Endometrial microvascular endothelial cells (primary cell): ENCODE measurements around the gene RNF224. TPM values are rescaled to one million over a fixed set of nuclear protein-coding genes. Genes with fewer than 3 reads are reported as not detected.

ENCODE experiments used
- in situ Hi-C: cut with HindIII; loops from 2 replicates; pipeline ENCODE4 v1.10.0; 2017; ENCODE audit warnings: low sequenced_read_pairs, low pct_unique_long_range_greater_than_20kb; ENCODE audit errors: inconsistent ontology term
- total RNA-seq: library from RNA; depleted of rRNA; stranded (reverse); fragments of >200 nt; gene quantifications from one replicate; pipeline ENCODE4 v1.2.3, GENCODE V29; 2015; ENCODE audit errors: inconsistent ontology term

RNF224 gene
- total RNA-seq, result not detected

- in situ Hi-C loops, result no loop called here
Measured at GRCh38 chr9:137227054-137227852, at the start of gene RNF224. TSS of gene RNF224 (plus strand) at chr9:137227502. CDS start at chr9:137228336, 834 bp downstream.

- in situ Hi-C loops, result no loop called here
Measured at GRCh38 chr9:137178201-137178938, 48.9 kb upstream of the RNF224 start.

DNA sequence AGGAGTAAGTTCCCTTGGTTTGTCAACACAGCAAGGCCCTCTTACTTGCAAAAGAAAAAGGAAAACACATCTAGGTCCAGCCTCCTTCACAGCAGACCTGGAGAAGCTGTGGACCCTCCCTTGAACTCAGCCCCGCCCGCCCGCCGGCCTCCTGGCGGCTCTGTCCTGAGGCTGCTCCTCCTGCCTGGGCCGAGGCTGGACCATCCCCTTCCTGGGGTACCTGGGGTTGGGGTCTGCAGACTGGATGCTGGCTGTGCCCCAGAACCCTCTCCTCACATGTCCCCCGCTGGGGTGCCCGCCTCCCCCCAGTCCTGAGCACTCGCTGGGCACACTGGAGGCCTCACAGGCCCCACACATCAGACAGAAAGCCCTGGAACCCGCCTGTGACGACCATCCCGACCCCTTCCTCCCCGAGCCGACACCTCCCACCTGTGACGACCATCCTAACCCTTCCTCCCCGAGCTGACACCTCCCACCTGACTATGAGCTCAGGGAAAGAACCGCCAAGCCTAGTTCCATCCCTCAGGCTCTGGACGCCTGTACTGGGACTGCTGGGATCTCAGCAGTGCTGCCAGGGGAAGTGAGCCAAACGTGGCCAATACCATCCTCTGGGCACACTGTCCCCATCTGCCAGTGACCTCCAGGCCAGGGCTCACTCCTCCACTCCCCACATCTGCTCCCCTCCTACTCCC, 48.2 kb upstream of the RNF224 start:
- in situ Hi-C loops, result no loop called here

GRCh38 chr9:137179761-137180160, 47.5 kb upstream of the RNF224 start:
- in situ Hi-C loops, result no loop called here

DNA sequence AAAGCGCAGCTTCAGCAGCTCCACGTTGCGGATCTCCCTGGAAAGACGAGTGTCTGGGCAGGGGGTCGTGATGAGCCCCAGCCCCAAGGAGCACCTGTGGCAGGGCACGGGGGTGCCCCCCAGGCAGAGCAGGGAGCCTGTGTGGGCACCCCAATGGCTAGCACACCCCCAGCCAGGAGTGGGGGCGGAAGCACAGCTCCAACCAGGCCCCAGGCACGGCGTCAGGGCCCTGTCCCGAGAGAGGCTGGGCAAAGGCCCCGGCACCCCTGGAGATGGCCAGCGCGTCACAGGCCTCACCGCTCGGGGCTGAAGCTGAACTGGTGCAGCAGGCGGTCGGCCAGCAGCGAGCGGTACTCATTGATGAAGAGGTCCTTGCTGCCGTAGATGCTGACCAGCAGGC, 46.8 kb upstream of the RNF224 start:
- in situ Hi-C loops, result no loop called here

GRCh38 chr9:137181680-137182079, 45.6 kb upstream of the RNF224 start:
- in situ Hi-C loops, result no loop called here

GRCh38 chr9:137182836-137183235, 44.5 kb upstream of the RNF224 start:
- in situ Hi-C loops, result no loop called here

DNA sequence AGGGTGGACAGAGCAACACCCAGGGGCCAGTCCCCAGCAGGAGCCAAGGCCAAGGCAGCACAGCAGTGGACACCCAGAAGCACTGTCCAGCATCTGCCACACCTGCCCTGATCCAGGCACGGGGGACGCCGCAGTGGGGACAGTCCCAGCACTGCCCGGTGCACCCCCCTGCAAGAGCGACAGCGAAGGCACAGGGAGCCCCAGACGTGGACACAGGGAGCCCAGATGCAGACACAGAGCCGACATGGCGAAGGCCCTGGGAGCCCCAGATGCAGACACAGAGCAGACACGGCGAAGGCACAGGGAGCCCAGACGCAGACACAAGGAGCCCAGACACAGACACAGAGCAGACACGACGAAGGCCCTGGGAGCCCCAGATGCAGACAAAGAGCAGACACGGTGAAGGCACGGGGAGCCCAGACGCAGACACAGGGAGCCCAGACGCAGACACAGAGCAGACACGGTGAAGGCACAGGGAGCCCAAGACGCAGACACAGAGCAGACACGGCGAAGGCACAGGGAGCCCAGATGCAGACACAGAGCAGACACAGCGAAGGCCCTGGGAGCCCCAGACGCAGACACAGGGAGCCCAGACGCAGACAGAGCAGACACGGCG, 43.2 kb upstream of the RNF224 start:
- in situ Hi-C loops, result no loop called here

- in situ Hi-C loops, result no loop called here
Measured at GRCh38 chr9:137184881-137185660, 42.2 kb upstream of the RNF224 start.

GRCh38 chr9:137185921-137186320, 41.4 kb upstream of the RNF224 start:
- in situ Hi-C loops, result no loop called here

GRCh38 chr9:137186385-137186784, 40.9 kb upstream of the RNF224 start:
- in situ Hi-C loops, result no loop called here

- in situ Hi-C loops, result no loop called here
Measured at GRCh38 chr9:137187386-137187785, 39.9 kb upstream of the RNF224 start.

GRCh38 chr9:137188086-137188489, 39.2 kb upstream of the RNF224 start:
- in situ Hi-C loops, result no loop called here

DNA sequence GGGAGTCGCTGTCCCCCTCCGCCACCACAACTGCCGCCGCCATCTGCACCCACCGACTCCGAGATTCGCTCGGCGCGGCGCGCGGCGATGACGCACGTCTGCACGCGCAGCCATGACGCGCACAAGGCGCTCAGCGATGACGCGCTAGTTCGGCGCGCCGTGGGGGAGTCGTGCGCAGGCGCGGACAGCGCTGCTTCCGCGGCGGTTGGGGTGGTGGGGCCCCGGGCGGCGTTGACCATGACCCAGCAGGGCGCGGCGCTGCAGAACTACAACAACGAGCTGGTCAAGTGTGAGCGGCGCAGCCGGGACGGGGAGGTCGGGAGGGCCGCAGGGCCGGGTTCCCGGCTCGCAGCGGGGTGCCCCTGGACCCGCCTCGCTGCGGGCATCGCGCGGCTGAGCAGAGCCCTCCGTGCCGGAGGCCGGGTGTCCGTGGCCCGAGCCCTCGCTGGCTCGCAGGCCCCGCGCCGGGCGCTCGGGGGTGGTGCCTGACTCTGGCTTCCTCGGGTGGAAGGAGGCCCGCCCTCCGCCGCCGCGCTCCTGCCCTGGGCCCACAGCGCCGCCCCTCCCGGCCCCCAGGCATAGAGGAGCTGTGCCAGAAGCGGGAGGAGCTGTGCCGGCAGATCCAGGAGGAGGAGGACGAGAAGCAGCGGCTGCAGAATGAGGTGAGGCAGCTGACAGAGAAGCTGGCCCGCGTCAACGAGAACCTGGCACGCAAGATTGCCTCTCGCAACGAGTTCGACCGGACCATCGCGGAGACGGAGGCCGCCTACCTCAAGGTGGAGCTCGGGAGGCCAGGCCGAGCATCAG, 38.6 kb upstream of the RNF224 start, which contains the start of the genes ANAPC2 and SSNA1:
Gene ANAPC2, minus strand, starts transcription at position 71 of the 807 bp plus-strand sequence. Its CDS starts 28 bp downstream, at position 43.
Gene SSNA1, plus strand, starts transcription at position 187 of the 807 bp plus-strand sequence. Its CDS starts 51 bp downstream, at position 238.
- in situ Hi-C loops, result no loop called here

DNA sequence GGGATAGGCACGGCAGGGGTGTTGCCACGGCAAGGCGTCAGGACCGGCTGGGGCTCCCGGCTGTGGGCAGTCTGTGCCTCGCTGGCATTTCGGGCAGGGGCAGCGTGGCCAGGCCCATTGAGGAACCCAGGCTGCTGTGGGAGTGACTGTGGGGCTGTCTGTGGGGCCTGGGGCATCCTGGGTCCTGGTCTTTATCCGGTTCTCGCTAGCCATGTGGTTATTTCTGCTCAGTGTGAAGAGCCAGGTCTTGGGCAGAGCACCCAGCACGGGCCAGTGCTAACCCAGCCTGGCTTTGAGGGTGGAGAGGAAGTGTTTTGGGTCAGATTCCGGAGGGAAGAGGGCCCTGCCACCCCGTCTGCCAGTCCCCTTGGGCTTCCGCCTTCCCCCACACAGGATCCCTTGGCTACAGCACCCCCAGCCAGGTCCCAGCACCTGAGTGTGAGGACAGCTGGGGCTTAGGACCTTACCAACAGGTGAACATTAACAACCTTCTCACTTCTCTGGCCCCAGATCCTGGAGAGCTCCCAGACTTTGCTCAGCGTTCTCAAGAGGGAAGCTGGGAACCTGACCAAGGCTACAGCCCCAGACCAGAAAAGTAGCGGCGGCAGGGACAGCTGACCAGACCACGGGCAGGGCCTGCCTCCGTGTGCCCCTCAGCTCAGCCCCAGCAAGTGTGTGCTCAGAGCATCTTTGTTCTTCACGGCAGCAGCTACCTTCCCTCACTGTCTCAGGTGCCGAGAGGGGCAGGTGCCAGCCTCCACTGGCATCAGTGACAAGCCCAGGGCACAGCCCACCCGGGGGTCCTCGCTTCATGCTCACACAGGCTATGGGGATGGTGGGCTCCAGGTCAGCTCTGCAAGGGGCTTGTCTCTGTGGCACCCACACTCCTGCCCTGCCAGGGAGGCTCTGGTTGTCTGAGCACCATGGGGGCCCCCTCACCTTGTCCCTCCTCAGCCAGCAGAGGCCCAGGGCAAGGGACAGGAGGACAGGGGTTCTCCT, 37.7 kb upstream of the RNF224 start:
- in situ Hi-C loops, result no loop called here

DNA sequence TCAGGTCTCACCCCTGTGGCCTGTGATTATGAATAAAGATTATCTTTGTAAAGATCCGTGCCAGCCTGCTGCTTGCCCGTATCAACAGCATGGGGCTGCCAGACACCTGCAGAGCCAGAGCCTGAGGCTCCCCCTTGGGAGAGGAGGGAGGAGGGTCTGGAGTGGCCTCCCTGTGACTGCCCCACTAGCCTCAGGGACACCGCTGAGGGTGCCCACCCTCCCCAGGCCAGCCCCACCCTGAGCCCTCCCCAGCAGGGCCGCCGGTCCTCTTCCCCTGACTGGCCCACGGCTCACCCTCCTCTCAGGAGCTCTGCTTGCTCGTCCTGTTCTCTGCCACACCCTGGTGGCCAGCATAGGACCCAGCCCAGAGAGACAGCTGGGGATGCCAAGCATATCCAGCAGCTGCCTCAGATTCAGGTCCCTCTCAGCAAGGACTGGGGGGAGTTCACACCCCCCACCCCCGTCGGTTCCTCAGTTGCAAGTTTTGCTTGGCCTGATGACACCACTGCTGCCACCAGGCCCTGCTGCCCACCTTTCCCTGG, 36.9 kb upstream of the RNF224 start:
- in situ Hi-C loops, result no loop called here
